NB4 (cell line): ENCODE results near the gene CCDC106.

Experiments
- MYC ChIP-seq: IDR thresholded peaks from 2 replicates; pipeline ENCODE4 v1.6.1; 2011; ENCODE audit warnings: low read depth, low read length
- POLR2A ChIP-seq: IDR thresholded peaks from 2 replicates; pipeline ENCODE4 v1.6.1; 2011; ENCODE audit warnings: mild to moderate bottlenecking; ENCODE audit not compliant: insufficient read length; ENCODE audit errors: extremely low read depth
- TF ChIP-seq, protein P1 (sequence below): IDR thresholded peaks from one replicate; pipeline ENCODE4 v1.5.1; 2012; ENCODE audit warnings: low read depth, low read length
- TF ChIP-seq, protein P2 (sequence below): IDR thresholded peaks from 2 replicates; pipeline ENCODE4 v1.6.1; 2011; ENCODE audit warnings: low read depth, low read length

DNA sequence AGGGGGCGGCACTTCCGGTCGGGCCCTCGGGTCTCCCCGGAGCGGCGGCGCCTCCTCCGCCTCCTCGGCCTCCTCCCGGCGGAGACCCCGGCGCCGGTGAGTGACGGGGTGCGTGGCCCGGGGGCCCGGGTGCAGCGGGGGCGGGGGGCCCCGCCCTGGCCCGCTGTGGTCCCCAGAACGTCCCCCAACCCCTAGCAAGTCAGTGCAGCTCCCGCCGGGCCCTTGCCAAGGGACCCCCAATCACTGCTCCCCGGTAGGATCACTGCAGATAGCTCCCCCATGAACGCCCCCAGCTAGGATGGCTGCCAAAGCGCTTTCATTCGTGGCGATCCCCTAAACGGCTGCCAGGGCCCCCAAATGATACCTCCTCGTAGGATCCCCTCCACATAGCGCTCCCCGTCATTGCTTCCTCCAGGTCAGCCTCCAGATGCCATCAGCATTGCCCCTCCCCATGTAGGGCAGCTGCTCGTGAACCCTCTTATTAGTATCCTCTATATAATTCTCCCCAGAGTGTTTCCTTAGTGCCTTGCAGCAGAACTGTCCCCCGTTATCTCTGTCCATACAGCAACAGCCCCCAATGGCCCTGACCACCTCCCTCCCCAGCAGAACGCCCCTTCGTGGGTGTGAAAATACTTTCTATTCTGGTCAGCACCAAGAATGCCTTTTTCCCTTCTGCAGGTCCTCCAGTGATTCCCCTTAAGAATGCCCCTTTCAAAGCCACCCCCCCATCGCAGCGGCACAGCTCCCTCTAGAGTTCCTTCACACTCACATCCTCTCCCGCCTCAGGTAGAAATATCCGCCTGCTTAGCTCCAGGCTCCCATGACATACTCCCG is 42.2 kb upstream of the CCDC106 start, which contains the start of gene ZNF865:
- TF ChIP-seq POLR2A (no peak), MYC (no peak; the same call in 1 of the 2 replicates)
- TF ChIP-seq, protein P1, sequence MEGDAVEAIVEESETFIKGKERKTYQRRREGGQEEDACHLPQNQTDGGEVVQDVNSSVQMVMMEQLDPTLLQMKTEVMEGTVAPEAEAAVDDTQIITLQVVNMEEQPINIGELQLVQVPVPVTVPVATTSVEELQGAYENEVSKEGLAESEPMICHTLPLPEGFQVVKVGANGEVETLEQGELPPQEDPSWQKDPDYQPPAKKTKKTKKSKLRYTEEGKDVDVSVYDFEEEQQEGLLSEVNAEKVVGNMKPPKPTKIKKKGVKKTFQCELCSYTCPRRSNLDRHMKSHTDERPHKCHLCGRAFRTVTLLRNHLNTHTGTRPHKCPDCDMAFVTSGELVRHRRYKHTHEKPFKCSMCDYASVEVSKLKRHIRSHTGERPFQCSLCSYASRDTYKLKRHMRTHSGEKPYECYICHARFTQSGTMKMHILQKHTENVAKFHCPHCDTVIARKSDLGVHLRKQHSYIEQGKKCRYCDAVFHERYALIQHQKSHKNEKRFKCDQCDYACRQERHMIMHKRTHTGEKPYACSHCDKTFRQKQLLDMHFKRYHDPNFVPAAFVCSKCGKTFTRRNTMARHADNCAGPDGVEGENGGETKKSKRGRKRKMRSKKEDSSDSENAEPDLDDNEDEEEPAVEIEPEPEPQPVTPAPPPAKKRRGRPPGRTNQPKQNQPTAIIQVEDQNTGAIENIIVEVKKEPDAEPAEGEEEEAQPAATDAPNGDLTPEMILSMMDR = peak; percentile 59
- TF ChIP-seq, protein P2, sequence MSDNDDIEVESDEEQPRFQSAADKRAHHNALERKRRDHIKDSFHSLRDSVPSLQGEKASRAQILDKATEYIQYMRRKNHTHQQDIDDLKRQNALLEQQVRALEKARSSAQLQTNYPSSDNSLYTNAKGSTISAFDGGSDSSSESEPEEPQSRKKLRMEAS = no peak
